NCI-H2196 (cell line): Measurements from ENCODE around the gene KCTD6.
A peak's percentile ranks its signal among the peaks of the same experiment; 100 is the strongest.

Experiments used
- DNase-seq: peaks from one replicate; lab custom pipeline; 2025; ENCODE audit not compliant: unreplicated experiment; lab: John Stamatoyannopoulos, UW

The KCTD6 gene

GRCh38 chr3:58491506-58492402 lies at the start of gene KCTD6:
KCTD6 (plus strand) TSS chr3:58492096; CDS start chr3:58498756, 6,660 bp downstream.
- DNase-seq: peak; percentile 79

GRCh38 chr3:58452176-58452575 lies 39.7 kb upstream of the KCTD6 start:
- DNase-seq: no peak

GRCh38 chr3:58459160-58459559 lies 32.7 kb upstream of the KCTD6 start:
- DNase-seq: no peak

- DNase-seq: no peak
Measured at GRCh38 chr3:58462829-58463180, 29.1 kb upstream of the KCTD6 start.

GRCh38 chr3:58463181-58463941 lies 28.5 kb upstream of the KCTD6 start:
- DNase-seq: peak; percentile 39

GRCh38 chr3:58463942-58464271 lies 28.0 kb upstream of the KCTD6 start:
- DNase-seq: no peak

- no peak for DNase-seq
Measured at GRCh38 chr3:58464866-58465265, 27.0 kb upstream of the KCTD6 start.

- DNase-seq: no peak
Measured at GRCh38 chr3:58466899-58467563, 24.9 kb upstream of the KCTD6 start.

- no peak for DNase-seq
Measured at GRCh38 chr3:58469096-58469495, 22.8 kb upstream of the KCTD6 start.

GRCh38 chr3:58470363-58471024 lies 21.4 kb upstream of the KCTD6 start:
- DNase-seq: no peak

GRCh38 chr3:58471025-58471887 lies 20.6 kb upstream of the KCTD6 start:
- peak; percentile 70 for DNase-seq

GRCh38 chr3:58473275-58473674 lies 18.6 kb upstream of the KCTD6 start:
- DNase-seq: no peak

- no peak for DNase-seq
Measured at GRCh38 chr3:58474348-58474911, 17.5 kb upstream of the KCTD6 start.

GRCh38 chr3:58474967-58475578 lies 16.8 kb upstream of the KCTD6 start:
- no peak for DNase-seq

GRCh38 chr3:58478781-58479180 lies 13.1 kb upstream of the KCTD6 start:
- no peak for DNase-seq

- DNase-seq: no peak
Measured at GRCh38 chr3:58480309-58480708, 11.6 kb upstream of the KCTD6 start.

- no peak for DNase-seq
Measured at GRCh38 chr3:58482917-58483636, 8.8 kb upstream of the KCTD6 start.

GRCh38 chr3:58484045-58484721 lies 7.7 kb upstream of the KCTD6 start:
- DNase-seq: no peak
